IPS DF 19.7 (cell line): ENCODE measurements around the gene C1orf141.
"Not testable (repeated sequence)": the region's sequence is repeated elsewhere in the genome, so short reads cannot be mapped to it uniquely, and the experiment has no call there.

Experiments used
- DNase-seq: peaks from one replicate; pipeline ENCODE4 v3.0.0-alpha.2; 2013; ENCODE audit warnings: low read depth, low spot score

Gene C1orf141

DNA sequence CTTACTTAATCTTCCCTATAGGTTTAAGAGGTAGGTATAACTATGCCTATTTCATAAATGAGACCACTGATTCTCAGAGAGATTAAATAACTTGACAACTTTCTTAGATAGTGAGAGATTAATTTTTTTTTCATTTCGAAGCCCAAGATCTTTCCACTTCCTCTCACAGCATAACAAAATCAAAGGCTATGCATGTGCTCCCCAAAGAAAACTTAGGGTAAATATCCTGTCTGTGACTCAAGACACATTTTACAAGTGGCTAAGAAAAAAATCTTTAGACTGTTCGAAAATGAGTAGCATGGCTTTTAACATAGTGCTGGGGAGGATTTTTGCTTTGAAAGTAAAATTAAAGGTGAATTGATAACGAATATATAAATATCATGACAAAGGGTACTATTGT is 8.2 kb upstream of the C1orf141 start:
- DNase-seq = no peak

DNA sequence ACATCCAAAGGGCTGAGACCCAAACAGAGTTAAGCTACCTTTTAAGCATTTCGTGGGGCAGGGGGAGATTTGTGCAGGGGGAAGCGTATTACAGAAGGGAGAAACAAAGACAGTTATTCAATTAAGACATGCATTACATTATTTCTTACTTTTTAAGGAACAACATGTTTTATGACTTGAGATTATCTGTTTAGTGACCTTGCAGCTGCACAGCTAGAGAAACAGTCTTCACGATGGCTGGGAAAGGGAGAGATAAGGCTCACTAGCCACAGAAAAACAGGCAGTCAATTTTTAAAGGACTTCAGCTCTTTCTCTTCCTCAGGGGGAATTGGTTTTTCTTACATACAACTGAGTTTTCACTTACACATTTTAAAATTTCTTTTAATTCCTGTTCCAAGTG is 7.1 kb upstream of the C1orf141 start:
- not testable (repeated sequence) for DNase-seq

GRCh38 chr1:67140460-67140859 is 5.7 kb upstream of the C1orf141 start:
- DNase-seq = no peak

DNA sequence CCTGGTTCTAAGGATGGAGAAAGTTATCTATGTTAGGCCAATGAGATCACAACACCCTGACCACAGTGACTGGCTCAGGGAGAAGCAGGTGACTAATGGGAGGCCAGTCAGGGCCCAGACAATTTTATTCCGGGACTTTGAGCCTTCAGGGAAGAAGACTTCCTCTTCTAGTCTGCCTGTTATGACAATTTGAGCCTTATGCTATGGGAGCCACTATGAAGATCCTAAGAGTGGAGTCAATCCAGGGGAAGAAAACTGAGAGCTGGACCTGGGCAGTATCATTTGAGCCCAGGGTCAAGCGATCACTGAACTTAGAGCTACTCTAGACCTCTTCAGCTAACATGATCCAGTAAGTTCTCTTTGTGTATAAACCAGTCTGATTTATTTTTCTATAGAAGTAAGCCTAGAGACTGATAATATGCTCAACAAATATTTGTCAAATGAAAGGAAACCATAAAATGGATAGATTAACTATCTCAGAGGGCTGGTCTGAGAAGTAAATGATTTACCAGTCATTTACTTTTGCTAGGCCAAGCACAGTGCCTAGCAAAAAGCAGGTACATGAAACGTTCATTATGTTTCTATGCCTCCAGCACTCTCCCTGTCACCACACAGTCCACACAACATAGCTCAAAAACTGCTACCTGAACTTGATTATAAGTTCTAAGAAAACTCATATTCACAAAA is 4.2 kb upstream of the C1orf141 start:
- no peak for DNase-seq

- no peak for DNase-seq
Measured at GRCh38 chr1:67137307-67137753, 2.6 kb upstream of the C1orf141 start.

DNA sequence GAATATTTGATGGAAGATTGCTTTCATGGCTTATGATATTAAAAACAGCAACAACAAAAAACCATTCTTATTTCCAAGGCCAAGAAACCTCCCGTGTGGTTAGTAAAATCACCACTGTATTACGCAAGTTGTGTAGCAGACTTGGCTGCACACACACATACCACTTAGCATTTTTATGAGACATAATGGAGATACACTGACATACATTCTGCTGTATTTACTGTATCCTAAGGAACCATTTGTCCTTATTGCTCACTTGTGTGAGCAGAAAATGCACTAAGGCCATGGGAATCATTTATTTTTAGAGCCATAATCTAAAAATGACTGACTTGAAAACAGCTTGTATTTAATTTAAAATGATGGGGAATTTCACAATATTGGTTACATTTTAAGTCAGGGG is 584 bp upstream of the C1orf141 start:
- no peak for DNase-seq

DNA sequence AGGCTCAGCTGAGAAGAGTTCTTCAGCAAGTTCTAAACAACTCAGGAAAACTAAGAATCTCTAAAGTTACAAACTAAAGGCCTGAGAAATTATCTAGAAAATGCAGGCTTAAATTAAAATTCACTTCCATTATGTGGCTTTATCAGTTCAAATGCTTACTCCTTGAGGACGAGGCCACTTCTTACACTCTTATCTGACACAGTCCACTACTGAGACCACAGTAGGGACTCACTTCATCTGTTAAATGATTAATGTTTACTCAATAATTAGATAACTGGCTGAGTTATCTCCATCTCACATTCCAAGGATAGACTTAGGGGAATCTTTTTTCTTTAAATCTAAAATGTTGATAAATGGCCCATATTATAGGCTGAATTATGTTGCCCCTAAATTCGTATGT is 1.6 kb downstream of the C1orf141 start:
- no peak for DNase-seq

DNA sequence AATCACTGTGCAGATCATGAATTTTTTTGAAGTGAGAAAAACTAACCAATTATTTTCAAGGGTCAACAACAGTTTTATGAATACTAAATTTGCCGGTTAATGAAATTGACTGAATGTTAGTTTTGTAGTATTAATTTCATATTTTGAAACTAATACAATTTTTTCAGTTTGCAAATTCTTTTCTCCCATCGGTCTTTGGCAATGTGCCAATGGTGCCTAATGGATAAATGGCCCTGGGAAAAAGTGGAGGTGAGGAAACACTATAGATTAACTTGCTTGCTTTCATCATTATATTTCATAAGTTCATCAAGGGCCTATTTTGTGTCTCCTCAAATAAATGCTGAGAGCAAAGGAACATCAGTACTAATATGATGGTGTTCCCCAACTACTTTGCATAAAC is 4.1 kb downstream of the C1orf141 start:
- DNase-seq = no peak

GRCh38 chr1:67126974-67127373 is 7.8 kb downstream of the C1orf141 start:
- DNase-seq = no peak

GRCh38 chr1:67126111-67126746 is 8.5 kb downstream of the C1orf141 start:
- no peak for DNase-seq

GRCh38 chr1:67124455-67124854 is 10.3 kb downstream of the C1orf141 start:
- DNase-seq = no peak

- no peak for DNase-seq
Measured at GRCh38 chr1:67120855-67121619, 13.7 kb downstream of the C1orf141 start.

- DNase-seq = no peak
Measured at GRCh38 chr1:67118646-67119045, 16.1 kb downstream of the C1orf141 start.

DNA sequence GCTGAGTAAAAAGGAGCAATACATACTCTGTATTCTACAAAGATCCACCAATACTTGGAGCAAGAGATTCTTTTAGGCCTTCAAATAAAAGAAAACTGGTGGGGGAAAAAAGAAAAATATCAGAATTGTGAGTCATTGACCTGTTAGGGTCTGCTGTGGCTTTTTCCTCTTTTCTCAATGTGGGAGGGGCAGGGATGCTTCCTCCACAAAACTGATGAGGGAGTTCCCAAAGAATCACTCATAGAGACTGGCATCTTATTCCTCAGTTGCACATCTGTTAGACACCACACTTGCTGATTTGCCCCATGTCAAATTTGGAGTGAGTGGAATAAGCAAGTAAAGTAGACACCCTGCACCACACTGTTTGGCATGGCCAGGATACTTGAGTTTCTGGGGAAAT is 16.6 kb downstream of the C1orf141 start:
- DNase-seq = no peak

DNA sequence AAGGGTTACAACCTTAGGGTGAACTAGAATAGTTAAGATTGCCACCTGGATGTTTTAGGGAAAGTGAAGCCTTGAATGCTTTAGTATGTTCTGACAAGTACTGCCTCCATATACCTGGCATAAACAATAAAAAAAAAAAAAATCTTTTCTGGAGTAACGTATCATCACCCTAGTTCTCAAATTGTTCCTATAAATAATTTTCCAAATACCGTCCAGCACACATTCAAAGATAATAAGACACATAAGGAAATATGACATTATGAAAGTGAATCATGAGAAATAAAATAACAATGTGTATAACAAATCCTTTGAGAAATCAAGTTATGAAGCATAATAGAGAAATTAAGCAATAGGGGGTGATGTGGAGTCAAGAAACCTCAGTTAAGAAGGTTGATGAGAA is 20.6 kb downstream of the C1orf141 start:
- DNase-seq = no peak

DNA sequence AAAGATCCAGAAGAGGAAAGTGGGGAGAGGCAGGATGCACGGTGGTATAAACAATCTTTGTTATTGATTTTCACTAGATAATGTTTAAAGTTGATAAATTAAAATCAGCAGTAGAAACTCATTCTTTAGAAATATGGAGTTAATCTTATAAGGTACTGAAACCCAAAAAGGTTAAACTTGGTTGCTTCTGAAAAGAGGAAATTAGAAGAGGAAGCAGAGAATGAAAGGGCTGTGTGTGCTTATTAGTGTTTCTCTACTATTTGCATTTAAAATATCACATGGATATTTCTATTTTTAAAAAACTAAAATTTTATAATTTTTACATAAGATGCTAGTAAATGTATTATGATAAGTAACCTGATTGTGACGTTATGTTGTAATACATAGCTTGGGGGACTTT is 24.4 kb downstream of the C1orf141 start:
- DNase-seq = no peak

DNA sequence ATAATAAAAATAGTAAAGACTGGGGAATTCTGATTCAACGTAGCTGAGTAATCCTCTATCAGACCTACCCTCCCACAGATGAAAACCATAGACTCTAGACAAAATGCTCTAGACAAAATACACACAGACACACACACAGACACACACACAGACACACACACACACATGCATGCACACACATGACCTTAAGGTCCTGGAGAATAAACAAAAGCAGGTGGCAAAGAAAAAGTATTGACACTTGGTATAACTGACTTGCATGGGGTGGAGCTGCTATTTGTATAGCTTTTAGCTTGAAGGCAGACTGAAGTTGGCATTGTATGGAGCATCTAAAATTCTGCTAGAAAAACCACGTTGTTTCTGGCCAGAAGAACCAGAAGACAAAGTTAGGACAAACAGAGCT is 29.3 kb downstream of the C1orf141 start:
- DNase-seq = no peak

DNA sequence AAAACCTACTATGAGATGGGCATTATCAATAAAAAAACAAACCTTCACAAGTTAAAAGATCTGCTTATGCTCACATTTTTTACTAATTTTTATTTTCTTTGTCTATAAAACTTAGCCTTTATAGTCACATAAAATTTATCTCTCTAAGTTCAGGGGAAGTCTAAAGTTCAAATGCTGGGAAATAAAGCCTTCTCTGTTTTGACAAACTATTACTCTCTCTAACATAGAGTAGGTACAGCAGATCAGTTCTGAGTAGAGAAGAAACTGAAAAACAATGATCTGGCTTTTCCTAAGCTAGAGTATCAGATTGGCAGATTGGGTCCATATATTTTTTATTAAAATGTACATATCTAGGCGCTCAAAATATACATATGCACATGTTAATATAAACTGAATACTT is 31.2 kb downstream of the C1orf141 start:
- DNase-seq = no peak

DNA sequence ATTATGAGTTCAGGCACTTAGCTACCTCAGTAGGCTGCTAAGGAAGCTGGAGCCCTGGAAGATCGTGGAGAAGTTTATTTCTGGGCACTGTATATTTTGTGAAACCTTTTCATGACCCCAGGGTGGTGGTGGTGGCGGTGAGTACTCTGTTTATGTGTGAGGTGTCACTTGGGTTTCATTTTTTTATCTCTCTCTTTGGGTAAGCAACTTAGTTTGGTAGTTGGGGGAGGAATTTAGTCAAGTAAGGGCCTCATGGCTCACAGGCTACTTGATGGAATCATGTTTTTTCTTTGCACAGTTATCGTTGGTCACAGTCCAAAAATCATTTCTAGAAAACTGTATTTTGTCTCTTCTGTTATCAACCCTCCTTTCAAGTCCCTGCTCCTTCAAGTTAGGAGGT is 33.9 kb downstream of the C1orf141 start:
- no peak for DNase-seq

GRCh38 chr1:67097305-67097704 is 37.5 kb downstream of the C1orf141 start:
- peak; percentile 65 for DNase-seq

GRCh38 chr1:67094191-67094590 is 40.6 kb downstream of the C1orf141 start:
- DNase-seq = no peak

DNA sequence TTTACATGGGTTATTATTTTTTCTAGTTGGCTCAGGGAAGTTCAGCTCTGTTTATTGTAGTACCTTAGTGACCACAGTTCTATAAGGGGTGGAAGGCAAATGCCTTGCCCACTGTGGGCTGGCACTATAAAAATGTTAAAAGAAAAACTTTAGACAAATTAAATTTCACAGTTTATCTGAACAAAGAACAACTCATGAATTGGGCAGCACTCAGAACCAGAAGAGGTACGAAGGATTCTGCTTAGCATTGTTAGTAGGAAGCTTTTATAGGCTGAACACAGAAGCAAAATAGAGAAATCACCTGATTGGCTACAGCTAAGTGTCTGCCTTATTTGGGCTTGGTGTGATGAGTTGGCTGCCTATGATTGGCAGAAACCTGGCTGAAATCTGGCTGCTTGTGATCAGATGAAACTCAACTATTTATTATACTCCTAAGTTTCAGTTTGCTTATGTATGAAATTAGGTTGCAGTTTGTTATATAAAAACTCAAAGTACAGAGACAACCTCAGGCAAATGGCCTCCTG is 45.0 kb downstream of the C1orf141 start:
- DNase-seq = no peak

DNA sequence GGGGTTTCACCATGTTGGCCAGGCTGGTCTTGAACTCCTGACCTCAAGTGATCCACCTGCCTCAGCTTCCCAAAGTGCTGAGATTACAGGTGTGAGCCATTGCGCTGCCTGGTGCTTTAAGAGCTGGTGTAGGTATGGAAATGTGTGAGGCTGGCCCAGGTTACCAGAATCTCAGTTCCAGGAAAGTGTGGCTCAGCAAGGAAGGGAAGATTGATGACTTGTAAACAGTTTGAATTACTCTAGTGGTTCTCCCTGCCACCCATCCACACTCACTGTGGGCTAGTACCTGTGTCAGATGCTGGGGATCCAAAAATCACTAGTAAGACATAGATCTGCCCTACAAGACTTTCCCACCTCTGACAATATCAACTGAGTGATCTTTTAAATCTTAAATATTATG is 46.3 kb downstream of the C1orf141 start:
- no peak for DNase-seq
